Activated T-helper 1 cell treated with Interleukin-2 at 50 U/mL for 16 hours (primary cell): ENCODE results near the gene TRMT11.
A peak's percentile ranks its signal among the peaks of the same experiment; 100 is the strongest.
"Not testable (repeated sequence)": the region's sequence is repeated elsewhere in the genome, so short reads cannot be mapped to it uniquely, and the experiment has no call there.

Experiments used
- DNase-seq: peaks from one replicate; pipeline ENCODE4 v3.0.0-alpha.2; 2020; ENCODE audit warnings: low read depth

Gene TRMT11

DNA sequence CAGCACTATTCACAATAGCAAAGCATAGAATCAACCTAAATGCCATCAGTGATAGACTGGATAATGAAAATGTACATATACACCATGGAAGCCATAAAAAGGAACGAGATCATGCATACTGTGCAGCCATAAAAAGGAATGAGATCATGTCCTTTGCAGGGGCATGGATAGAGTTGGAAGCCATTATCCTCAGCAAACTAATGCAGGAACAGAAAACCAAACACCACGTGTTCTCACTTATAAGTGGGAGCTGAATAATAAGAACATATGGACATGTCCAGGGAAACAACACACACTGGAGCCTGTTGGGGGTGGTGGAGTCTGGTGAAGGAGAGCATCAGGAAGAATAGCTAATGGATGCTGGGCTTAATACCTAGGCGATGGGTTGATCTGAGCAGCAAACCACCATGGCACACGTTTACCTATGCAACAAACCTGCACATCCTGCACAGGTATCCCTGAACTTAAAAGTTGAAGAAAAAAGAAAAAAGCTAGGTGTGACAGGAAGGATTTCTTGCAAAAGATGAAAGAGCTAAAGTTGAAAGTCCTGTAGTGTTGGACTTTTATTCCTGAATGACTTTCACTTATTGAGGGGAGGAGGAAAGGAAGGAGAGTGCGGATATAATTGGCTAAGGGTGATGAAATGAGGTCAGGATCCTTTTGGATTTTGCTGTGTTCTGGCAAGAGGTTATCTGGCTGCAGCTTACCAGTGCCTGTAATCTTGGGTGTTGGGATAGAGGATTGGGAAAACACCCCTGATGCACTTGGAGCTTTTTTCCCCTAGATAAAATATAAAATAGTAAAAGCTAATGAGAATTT, 8.5 kb downstream of the TRMT11 start:
- no peak for DNase-seq

DNA sequence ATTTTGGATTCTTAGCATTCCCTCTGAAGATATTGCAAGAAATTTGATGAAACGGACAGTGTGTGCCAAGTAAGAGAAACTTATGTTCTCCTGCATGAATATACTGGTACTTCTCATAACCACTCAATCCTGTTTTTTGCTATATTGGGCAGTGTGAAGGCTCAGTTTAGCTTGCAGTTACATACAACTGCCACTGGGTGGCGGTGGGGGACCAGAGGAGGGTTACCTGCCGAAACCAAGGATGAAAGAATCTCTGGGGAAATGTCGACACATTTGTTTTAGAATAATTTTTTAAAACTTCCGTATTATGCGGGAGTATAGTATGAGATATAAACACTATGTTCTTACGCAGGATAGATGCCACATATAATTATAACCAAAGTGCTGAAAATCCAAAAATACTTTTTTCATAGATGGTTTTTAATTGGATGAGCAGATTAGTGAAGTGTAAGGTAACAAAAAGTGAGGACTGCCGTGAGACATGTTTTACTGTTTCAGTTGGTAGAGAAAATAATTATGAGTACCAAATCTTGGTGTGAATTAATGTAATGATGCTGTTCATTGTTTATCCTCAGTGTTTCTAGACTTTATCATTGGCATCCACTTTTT, 9.7 kb downstream of the TRMT11 start:
- peak; percentile 47 for DNase-seq

DNA sequence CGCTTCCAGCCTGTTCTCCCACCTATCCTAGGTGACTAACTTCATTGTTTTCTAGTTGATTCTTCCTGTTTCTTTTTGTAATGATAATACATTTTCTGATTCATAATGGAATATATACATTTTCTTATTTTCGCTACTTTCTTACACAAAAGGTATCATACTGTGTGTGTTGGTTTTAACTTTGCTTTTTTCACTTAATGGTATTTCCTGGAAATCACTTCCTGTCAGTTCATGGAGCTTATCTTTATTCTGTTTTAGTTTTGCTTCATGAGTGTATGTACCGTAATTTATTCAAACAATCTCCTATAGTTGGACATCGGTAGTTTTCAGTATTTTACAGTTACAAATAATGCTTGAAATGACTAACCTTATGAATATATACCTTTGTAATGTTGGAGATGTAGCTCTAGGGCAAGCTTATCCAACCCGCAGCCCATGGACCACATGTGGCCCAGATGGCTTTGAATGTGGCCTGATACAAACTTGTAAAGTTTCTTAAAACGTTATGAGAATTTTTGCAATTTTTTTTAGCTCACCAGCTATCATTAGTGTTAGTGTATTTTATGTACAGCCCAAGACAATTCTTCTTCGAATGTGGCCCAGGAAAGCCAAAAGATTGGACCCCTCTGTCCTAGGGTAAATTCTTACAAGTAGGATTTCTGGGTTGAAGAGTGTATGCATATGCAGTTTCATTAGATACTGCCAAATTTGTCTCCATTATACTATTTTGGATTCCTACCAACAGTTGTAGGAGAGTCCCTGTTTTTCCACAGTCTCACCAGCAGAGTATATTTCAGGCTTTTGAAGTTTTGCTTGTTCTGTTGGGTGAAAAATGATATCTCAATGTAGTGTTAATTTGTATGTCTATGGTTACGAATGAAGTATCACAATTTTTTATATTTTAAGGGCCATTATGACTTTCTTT, 16.7 kb downstream of the TRMT11 start:
- DNase-seq, result no peak

GRCh38 chr6:126007800-126008199, 21.5 kb downstream of the TRMT11 start:
- no peak for DNase-seq

- DNase-seq, result no peak
These were observed 23.7 kb downstream of the TRMT11 start for GRCh38 chr6:126010040-126010439.

DNA sequence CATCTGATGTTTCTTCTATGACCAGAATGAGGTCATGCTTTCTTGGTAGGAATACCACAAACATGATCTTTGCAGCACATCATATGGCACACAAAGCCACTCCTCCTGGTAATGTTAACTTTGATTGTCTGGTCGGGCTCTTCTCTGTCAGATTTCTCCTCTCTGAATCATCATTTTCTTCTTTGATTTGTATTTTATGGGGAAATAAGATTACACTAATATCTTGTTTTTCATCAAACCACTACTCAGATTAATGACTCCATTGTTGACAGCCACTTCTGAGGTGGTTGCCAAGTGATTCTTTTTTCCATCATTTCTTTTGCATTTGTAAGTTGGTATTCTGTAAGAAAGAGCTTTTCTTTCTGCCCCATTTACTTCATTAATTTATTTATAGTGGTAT, 29.5 kb downstream of the TRMT11 start:
- DNase-seq, result no peak

- DNase-seq, result no peak
These were observed 30.3 kb downstream of the TRMT11 start for GRCh38 chr6:126016591-126016990.

DNA sequence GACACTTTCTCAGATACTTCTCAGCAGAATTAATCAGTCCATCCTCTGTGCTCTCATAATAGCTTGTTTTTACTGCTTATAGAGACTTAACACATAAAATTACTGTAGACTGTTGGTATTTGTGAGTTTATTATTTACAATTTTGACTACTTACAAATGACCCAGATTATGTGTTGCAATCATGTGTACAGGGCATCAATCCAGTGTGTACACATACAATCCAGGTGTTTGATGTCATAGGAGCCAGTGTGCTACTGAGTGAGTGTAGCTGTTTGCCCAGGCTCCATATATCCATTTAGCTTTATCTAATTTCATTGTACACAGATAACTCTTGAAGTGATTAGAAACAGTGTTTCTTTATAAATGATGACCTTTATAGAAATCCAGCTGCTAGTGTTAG, 31.3 kb downstream of the TRMT11 start:
- DNase-seq, result no peak

DNA sequence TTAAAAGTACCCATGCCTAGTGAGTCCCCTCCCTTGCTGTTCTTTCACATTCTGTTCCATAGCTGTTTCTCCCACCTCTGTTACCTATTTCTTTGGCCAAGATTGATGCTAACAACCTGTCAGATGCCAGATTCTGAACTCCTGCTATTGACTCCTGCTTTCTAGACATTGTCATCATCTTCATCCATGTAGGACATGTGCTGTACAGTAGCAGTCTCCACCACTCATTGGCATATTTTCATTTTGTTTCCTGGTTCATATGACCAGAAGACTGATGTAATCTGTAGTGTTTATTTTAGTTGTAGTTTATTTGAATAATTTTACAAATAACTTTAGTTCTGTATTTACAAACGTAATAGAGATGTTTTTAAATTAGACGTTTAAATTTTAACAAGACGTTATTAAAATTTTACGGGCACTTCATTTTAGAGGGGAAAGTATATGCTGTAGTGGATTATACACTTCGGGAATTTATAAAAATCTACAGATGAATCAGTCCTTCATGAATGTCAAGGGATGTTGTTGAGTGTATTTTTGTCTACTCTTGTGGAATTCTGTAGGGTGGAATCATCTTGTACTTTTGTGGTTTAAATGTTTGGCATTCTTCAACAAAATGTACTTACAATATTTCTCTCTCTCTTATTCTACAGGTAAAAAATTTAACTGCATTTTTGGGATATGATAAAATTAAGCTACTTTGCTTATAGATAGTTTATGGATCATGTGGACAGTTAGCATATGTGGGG, 34.1 kb downstream of the TRMT11 start:
- DNase-seq, result no peak

DNA sequence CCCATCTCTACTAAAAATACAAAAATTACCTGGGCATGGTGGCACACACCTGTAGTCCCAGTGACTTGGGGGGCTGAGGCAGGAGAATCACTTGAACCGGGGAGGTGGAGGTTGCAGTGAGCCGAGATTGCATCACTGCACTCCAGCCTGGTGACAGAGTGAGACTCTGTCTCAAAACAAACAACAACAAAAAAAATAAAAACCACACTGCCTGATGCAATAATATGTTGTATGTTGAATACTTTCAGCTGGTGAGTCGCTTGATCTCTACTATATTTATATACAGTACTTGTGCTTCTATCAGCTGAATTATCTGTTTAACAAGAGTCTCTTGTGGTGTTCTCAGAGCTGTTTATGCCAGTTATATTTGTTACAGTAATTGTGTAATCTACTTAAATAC, 37.1 kb downstream of the TRMT11 start:
- DNase-seq, result not testable (repeated sequence)

GRCh38 chr6:126026001-126026400, 39.7 kb downstream of the TRMT11 start:
- DNase-seq, result no peak

GRCh38 chr6:126027601-126028000, 41.3 kb downstream of the TRMT11 start:
- no peak for DNase-seq

DNA sequence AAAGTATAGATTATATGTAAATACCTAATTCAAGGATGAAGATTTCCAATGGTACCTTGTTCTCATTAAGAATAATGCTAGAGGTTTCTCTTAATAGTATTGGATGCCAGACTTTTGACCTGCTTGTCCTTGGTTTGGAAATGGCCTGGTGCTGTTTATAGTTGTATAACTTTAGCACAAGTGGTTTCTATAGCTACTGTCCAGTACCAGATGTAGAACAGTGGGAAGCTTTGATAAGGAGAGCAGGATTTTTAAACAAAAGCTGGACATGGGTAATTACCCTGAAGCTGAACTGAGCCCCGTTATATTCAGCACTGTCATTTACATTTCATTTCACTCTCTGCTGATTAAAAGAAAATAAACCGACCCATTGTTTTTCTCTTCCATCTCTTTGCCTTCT, 43.7 kb downstream of the TRMT11 start:
- no peak for DNase-seq

GRCh38 chr6:126033696-126034095, 47.4 kb downstream of the TRMT11 start:
- DNase-seq, result no peak

DNA sequence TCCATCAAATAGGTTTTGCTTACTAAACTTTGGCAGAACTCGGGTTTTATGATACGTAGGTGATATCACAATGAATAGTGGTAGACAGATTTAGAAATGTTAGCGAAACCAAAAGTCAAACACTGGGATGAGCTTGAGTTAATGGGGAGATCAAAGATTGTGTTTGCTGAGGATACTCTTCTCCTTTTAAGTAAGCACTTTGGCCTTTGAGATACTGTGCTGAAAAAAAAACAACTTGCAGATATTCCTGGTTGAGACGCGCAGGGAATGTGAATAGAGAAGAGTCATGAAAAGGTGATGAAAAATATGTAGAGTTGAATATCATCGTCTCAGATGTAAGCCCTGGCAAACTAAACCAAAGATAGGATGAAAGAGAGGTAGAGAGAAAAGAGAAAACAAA, 48.3 kb downstream of the TRMT11 start:
- no peak for DNase-seq

DNA sequence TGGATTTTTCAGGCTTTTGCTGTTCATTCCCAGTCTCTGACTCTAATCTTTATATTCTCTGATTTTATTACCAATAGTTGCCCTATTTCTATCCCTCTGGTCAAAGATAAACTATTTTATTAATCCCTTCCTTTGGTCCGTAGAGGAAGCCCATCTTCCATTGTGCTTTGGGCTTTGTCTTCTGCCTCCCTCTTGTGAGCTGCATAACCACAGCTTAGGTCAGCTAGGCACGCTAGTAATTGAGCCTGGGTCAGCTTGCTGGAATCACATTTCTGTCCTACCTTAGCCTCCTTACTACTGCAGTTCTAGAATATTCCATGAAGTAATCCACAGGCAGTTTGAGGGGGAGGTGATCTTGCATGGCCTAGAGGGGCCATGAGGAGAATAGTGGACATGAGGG, 49.4 kb downstream of the TRMT11 start:
- DNase-seq, result no peak

GRCh38 chr6:126038234-126038633, 51.9 kb downstream of the TRMT11 start:
- no peak for DNase-seq

DNA sequence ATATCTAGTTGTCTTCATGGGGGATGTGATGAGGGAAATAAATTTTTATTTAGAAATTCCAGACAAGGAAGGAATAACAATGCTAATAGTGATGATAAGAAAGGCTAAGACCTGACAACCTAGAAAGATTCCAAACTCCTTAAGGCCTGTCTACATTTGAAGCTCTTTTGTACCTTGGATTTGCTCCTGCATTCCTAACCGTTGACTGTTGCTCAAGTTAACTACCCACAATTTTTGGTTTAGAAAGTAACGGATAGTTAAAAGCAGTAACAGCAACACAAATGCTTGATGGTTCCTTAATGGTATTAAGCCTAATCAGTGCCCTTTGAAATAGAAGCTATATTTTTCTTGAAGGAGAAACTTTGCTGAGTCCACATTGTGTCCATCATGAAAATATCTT, 52.9 kb downstream of the TRMT11 start:
- DNase-seq, result no peak

DNA sequence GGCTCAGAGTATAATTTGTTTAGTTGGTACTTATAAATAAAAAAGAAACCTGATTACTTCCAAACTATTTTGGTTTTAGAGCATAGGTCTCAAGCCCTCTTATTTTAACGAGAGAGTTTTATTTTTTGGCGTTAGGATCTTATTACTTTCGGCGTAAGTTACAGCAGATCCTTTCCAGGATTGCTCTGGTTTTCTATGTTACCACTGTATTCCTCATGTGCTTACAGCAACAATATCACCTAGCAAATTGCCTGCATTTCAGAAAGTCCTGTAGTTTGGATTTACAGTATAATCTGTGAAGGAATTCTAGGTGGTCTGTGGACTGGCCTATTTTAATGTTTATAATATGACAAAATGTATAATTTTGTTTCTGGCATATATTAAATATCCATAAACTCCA, 54.1 kb downstream of the TRMT11 start:
- DNase-seq, result no peak

DNA sequence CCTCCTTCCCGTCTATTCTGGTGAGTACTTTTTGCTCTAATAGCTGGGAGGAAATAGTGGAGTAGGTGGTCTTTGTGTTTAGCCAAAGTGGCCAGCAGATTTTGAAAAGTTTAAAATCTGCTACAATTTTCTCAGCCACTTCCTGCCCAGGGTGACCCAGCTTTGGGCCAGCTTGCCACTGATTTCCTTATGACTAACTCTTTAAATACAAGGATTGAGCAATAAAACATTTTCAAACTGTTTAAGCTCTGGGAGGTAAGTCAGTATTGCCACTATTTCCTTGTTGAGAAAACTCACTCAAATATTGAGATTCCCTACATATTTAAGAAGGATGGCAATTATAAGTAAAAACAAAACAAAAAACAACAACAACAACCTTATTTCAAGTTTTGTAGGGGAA, 54.5 kb downstream of the TRMT11 start:
- no peak for DNase-seq

GRCh38 chr6:126041516-126041915, 55.2 kb downstream of the TRMT11 start:
- no peak for DNase-seq

DNA sequence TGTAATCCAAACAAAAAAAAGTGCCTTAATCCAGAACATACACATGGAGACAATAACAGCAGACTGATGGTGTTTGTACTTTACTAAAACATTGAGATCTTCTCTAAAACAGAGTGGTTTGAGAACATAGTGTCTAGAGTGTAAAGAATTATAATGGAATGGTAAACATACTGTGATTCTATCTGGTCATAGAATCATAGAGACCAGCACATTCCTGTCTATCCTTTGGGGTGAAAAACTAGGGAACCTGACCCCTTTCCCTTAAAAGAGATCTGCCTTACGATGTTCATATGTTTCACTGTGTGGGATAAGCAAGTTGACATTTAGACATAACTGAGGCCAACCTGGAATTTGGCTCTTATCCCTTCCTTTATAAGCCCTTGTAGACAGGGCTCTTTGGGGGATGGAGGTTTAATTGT, 55.7 kb downstream of the TRMT11 start:
- DNase-seq, result no peak
